Inflammatory macrophage treated with lipopolysaccharide for 1 hour (primary cell): ENCODE measurements around the gene SULT6B1.
"Not testable (repeated sequence)": the region's sequence is repeated elsewhere in the genome, so short reads cannot be mapped to it uniquely, and the experiment has no call there.

ENCODE experiments used
- DNase-seq, 2 donors: peaks; one replicate each; pipeline ENCODE4 v3.0.0-alpha.2; 2020 to 2022

The SULT6B1 gene, protein sequence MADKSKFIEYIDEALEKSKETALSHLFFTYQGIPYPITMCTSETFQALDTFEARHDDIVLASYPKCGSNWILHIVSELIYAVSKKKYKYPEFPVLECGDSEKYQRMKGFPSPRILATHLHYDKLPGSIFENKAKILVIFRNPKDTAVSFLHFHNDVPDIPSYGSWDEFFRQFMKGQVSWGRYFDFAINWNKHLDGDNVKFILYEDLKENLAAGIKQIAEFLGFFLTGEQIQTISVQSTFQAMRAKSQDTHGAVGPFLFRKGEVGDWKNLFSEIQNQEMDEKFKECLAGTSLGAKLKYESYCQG

DNA sequence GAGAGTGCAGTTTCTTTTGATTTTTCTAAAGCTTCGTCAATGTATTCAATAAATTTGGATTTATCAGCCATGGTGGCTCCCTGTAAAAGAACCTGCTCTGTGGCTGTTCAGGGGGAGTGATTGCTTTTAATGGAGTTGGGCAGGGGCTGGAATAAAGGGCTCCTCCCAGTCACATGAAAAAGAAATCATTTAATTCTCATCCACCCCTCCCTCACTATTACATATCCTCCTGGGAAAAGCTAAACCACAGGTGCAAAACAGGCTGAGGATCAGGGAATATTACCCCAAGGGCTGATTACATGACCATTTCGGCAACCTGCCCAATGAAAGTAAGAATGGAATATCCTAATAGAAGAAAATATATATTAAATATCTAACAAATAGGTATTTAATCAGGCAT, at the start of gene SULT6B1:
TSS of gene SULT6B1 (minus strand) at position 101 of the 400 bp plus-strand sequence. CDS start at position 71, 30 bp downstream.
- DNase-seq = no peak

DNA sequence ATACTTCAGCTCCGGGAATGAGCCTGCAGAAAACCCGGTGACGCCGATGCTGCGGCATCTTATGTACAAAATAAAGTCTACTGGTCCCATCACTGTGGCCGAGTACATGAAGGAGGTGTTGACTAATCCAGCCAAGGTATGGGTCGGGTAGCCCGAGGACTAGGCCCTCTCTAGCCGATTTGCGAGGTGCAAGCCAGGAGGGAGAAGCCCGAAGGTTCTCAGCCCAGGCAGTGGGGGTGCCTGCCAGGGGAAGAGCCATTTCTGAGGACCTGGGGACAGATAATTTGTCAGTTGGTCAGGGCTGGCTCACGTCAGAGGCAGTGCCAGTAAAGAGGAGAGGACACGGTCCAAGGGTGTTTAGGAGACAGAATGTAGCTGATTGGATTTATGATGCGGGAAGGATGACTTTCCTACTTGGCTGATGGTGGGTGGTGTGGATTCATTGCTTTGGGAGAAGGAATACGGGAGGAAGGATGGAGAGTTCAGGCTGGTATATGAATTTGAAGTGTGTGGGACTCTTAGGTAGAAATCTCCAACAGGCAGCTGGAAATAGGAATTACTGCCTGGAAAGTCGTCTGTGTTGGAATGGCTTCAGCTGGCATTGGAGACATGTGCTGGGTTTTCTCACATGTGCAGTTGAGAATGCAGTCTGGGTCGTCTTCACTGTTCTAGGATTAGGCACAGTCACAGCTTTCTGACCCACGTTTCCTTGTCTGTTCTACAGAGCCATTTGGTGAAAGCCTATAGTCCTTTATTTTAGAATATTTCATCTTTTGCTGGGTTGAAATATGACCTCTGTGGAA, 43.9 kb upstream of the SULT6B1 start:
- DNase-seq = no peak

DNA sequence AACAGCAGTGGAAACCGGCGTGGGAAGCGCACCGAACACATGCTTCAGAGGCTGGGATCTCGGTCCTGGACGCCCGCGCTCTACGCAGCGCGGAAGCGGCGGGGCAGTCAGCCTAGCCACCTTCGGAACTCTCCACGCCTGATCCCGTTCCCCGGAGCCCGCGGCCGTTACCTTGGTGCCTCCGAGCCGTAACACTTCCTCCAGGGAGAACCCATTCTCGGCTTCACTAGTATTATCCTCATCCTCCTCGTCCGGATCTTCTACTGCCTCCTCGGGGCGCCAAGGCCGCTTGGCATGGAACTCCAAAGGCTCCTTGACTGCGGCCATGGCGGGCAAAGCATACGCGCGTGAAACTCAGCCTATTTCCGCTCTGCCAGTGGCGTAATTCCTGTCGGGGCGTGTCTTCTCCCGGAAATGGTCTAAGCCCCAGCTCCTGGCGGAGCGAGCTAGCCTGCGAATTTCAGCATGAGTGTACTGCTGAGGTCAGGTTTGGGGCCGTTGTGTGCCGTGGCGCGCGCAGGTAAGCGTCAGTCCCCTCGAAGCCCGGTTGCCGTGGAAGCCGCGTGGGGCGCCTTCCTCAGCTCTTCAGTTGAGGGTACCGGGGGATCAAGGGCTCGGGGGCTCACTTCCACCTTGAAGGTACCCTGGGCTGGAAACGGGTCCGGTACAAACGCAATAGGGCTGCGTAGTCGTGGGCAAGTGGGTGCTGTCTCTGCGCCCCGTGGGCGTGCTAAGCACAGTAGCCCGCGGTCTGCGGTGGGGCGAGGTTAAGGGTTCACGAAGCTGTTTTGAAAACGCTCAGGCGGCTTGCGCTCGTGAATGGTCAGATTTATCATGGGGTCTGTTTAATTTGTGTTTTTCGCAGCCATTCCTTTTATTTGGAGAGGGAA, 43.0 kb upstream of the SULT6B1 start, which contains the start of the genes CEBPZ and NDUFAF7:
TSS of gene CEBPZ (minus strand) at position 356 of the 890 bp plus-strand sequence. CDS start at position 327, 29 bp downstream.
TSS of gene NDUFAF7 (plus strand) at position 418 of the 890 bp plus-strand sequence. CDS start at position 466, 48 bp downstream.
- peak; percentile 92 to 93 for DNase-seq

DNA sequence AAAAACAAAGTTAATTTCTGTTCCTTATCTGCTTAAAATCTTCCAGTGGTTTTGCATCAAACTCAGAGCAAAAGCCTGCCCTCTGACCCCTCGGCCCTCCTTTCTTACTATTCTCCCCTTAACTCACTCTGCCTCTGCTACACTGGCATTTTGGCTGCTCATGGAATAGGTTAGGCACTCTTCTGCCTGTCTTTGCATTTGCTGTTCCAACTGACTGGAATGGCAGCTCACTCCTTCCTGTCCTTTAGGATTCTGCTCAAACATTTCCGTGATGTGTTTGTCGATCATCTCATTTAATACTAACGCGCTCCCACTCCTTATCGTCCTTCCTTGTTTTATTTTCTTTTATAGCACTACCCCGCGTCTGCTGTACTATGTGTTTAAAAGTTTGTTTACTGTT, 42.1 kb upstream of the SULT6B1 start:
- peak in 1 of 2 donors; percentile 6 for DNase-seq

DNA sequence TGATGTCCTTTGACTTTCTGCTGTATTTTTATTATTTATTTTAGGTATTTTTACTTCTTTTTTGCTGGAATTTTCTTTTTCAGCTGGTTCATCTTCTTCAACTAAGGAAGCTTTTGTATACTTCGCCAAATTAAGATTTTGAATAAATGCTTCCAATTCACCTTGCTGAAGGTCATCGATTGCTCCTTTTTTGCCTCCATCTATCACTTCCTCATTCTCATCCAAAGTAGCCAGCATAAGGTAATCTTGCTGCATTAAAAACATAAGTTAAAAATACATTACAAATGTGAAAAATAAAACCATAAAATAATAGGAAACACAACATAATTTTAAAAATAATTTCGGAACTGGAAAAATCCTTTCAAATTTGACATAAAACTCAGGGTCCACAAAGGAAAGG, 40.3 kb upstream of the SULT6B1 start:
- no peak for DNase-seq

DNA sequence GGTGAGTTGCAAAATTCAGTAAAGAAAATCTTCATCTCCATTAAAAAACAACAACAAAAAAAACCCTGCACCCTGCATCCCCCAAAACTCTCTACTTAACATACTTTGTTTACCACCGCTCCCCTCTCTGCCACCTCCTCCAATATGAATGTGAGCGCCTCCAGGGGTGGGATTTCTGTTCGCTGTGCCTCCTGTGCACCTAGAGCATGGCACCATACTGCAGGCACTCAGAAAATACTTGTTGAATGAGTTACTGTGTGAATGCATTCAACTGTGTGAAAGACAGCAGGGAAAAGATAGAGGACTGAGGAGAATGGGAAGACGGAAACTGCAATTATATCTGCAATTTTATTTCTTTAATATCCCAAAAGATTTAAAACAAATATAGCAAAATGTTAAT, 38.4 kb upstream of the SULT6B1 start:
- no peak for DNase-seq

DNA sequence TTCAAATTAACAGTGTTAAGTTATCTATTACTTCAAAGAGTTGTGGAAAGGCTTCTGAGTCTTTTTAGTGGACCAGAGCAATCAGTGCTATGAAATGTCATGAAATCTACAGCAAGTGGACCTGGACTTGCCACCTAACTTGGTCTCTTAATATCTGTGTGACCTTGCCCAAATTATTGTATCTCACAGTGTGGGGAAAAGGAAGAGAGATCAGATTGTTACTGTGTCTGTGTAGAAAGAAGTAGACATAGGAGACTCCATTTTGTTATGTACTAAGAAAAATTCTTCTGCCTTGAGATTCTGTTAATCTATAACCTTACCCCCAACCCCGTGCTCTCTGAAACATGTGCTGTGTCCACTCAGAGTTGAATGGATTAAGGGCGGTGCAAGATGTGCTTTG, 36.7 kb upstream of the SULT6B1 start:
- not testable (repeated sequence) for DNase-seq

DNA sequence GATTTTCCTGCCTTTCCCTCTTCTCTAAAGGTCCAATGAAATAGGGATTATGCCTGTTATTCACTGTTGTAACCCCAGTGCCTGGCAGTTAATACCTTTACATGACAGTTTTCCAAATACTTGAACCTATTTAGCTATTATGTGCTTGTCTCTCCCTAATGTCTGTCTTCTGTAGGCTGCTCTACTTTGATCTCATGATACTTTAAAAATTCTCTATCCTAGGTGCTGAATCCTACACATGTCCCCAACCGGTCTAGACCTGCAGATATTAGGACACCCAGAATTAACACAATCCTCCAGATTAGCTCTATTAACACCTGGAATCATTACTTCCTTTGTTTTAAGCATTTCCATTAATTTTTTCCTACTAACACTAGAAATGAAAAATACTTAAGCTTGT, 35.6 kb upstream of the SULT6B1 start:
- DNase-seq = no peak

DNA sequence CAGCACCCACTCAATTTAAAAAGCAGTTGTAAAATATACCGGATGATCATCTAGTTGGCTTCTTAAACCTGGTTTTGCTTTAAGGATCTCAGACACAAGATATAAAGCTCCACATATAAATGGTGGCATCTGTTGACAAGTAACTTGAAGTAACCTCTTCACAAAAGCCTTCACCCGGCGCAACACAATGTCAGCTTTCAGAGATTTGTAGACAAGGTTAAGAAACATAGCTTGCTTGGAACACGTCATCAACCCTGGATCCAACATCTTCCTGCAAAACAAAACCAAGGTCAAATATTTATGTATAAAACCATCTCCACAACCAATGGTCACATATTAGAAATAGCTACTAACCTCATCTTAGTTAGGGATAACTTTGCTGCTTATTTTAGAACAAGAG, 34.7 kb upstream of the SULT6B1 start:
- DNase-seq = no peak

DNA sequence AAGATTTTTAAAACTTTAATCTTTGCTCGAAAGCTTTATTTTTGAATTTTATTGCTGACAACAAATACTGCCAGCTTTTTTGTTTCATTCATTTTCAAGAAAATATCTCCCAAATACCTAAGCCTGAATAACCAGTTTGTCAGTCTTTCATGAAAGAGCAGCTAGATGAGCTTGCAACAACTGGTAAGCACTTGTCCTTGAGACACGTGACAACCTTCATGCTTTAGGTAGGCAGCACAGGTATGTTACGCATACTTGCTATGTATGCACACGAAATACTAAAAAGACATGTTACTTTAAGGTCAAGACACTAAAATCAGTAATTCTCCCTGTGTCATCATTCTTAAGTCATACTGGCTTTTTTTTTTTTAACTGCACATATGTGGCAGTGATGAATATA, 30.6 kb upstream of the SULT6B1 start:
- DNase-seq = no peak

DNA sequence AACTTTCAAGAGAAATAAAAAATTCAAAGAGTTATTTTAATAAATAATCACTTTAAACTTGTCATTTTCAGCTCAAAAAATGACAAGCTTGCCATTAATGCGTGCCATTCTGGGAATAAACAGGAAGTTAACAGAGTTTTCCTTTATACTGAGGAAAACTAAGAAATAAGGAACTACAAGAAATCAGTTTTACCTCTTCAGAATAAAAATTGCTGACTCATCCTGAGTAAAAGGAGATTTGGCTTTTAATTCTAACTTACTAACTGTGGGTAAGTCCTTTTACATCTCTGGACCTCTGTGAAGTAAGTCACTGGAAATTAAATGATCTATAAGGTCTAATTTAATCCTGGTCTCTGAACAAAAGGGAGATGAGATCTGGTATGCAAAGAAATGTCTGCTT, 26.8 kb upstream of the SULT6B1 start:
- peak; percentile 14 to 23 for DNase-seq

DNA sequence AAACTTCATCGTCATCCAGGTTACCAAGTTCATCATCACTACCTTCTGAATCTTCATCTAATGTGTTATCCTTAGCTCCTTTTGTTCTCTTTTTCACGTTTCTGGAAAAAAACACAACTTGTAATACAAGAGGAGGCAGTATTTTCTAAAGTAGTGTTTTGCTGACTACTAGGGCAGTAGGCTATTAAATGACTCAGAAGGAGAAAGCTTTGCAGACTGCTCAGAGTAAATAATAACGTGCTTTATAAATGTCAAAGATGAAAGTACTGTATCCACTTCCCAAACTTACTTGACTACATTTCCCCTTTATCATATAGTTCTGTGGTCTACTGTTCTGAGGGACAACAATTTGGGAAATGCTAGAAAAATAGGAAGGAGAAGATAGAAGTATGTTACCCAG, 23.5 kb upstream of the SULT6B1 start:
- no peak for DNase-seq

DNA sequence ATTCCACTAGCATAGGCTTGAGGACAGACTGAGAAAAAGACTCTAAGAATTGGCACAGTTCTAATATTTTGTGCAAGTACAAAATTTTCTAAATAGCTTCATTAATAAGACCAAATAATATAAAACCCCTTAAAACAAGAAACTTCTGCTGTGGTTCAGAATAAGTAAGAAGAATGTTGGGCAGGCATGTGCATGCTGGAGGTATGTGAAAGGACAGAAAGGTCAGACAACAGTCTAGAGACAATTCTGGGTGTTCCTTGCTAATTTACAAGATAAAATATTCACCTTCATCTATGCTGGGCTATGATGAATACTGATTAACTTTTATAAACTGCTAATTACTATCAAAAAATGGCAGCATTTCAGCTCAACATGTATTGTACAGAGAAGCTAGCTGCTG, 22.7 kb upstream of the SULT6B1 start:
- DNase-seq = no peak

DNA sequence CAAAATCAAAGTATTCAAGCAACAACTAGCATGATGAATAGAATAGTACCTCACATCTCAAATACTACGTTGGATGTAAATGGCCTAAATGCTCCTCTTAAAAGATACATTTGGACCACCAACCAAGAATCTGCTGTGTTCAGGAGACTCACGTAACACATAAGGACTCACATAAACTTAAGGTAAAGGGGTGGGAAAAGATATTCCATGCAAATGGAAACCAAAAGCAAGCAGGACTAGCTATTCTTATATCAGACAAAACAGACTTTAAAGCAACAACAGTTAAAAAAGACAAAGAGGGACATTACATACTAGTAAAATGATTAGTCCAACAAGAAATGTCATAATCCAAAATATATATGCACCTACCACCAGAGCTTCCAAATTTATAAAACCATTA, 18.3 kb upstream of the SULT6B1 start:
- DNase-seq = not testable (repeated sequence)

DNA sequence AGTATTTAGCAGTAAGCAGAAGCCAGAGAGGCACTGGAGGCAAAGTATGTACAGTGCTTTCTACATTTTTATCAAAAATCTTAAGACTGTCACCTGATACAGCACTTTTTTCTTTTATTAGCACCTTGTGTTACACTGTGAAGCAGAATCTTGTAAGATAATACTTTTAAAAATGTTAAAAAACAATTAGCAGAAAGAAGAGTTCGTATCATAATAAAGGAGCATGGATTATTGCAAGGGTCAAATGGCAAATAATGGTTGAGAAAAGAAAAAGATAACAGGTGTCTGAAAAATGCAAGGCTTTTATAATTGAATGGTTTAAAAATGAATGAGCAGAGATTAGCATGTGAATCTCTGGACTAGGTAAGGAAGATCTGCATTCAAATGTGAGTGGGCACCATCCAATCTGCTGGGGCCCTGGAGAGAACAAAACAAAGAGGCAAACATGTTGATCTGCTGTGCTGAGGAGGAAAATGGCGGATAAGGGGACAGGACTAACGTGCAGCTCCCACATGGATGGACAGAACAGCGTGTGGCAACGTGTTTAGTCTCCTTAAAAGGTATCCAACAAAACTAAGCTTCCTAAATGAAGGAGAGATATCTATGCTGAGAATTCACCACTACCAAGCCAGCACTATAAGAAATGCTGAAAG, 17.3 kb upstream of the SULT6B1 start:
- DNase-seq = no peak

DNA sequence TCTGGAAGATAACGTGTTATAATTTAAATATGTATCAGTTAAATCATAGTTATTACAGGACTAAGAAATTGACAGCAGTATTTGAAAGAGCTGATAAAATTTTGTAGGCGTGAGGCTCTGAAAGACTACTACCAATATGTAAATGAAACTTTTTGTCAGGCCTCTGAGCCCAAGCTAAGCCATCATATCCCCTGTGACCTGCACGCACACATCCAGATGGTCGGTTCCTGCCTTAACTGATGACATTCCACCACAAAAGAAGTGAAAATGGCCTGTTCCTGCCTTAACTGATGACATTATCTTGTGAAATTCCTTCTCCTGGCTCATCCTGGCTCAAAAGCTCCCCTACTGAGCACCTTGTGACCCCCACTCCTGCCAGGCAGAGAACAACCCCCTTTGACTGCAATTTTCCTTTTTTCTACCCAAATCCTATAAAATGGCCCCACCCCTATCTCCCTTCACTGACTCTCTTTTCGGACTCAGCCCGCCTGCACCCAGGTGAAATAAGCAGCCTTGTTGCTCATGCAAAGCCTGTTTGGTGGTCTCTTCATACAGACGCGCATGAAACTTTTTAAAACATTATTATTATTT, 16.7 kb upstream of the SULT6B1 start:
- DNase-seq = not testable (repeated sequence)

DNA sequence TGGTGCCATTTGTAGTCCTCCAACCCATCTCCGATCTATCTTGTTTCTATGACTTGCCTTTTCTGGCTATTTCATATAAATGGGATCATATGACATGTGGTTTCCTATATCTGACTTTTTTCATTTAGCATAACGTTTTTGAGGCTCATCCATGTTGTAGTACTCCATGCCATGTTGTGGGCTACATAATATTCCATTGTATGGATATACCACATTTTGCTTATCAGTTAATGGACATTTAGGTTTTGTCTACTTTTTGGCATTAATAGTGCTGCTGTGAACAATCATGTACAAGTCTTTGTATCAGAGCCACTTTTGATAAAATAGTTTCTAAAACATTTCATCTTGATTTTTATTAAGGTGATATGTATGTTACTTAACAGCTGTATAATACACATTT, 15.2 kb upstream of the SULT6B1 start:
- no peak for DNase-seq

DNA sequence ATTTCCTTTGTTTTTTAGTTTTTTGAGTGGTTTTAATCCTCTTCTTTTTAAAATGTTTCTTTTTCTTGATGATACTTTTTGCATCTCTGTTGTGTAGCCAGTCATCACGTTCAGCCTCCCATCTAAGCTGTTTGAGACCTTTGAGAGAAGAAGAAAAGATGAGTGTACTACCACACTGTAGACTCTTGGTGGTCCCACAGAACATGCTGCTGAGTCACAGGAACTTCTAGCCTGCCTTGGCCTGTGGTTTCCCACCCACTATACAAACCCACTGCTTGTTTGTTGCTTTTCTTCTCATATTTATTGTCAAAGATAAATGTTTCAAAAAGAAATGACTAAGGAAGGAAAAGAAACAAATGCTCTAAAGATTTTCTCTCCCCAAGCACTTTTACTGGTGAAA, 13.3 kb upstream of the SULT6B1 start:
- DNase-seq = peak in 1 of 2 donors; percentile 2

DNA sequence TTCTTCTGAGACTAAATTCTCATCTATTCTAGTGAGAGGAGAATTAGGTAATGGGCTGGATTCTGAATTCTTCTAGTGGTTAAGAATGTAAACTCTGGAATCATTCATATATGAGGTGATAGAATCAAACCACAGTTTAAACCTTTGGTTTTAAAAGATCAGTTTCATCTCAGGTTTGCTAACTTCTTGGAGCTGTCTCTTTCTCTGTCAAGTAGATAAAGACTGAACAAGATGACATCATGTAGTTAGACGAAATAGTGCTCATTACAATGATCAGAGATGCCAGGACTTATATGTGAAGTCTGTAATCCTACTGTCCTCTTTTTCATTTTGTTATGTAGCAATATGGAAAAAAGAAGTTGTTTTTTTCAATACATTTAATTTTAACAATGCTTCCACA, 12.7 kb upstream of the SULT6B1 start:
- no peak for DNase-seq

DNA sequence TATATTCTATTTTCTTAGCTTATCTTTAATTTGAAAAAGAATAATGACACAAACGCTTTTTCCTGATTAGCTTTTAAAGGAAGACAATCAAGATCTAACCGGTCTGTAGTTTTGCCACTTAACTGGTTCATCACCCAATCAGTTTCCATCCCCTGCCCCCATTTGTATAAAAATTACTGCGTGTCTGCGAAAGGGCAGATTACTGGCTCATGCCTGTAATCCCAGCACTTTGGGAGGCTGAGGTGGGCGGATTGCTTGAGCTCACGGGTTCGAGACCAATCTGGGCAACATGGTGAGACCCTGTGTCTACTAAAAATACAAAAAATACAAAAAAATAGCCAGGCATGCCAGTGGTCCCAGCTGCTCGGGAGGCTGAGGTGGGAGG, 10.2 kb upstream of the SULT6B1 start:
- no peak for DNase-seq

DNA sequence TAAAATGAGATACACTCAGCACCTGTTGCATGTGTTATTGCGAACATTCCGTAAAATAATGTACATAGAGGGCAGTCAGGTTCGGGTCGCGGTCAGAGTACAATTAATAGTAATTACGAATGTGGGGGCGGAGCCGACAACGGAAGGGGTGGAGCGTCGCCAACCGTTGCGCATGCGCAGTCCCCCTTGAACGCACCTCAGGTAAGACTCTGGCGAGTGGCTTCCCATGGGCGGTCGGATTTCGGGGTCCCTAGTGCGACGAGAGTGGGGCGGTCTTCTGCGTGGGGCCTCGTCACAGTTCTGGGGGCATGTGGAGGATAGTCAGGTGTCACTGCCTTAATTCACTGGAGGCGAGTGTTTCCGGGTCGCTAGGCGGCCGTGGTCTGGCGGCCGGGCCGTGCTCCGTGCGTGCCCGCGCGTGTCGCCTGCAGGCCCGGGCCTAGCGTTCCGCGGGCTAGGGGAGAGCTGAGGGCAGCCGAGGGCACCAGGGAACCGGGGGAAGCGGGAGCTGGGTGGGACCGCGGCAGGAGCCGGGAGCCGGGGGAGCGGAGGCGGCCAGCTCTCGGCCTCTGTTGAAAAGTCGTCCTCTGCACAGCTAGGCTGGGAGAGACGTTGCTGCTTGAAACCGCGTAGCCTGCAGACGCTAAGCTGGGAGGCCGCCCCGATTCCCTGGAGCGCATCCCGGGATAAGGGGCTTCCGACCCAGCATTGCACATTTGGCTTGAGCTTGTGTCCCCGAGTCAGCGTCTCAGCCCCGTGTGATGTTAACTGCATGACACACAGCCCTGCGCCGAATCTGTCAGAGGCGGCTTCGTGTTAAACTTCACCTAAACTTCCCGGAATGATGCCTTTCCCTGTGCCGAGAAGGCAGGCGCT, 8.1 kb upstream of the SULT6B1 start, which contains the start of gene CEBPZOS:
TSS of gene CEBPZOS (plus strand) at position 177 of the 876 bp plus-strand sequence. CDS start 3,209 bp downstream, outside the sequence.
- peak; percentile 71 to 92 for DNase-seq
